ENCODE data around the gene CLEC18B.
"Not testable (repeated sequence)": the region's sequence is repeated elsewhere in the genome, so short reads cannot be mapped to it uniquely, and the experiment has no call there.

CLEC18B gene

DNA sequence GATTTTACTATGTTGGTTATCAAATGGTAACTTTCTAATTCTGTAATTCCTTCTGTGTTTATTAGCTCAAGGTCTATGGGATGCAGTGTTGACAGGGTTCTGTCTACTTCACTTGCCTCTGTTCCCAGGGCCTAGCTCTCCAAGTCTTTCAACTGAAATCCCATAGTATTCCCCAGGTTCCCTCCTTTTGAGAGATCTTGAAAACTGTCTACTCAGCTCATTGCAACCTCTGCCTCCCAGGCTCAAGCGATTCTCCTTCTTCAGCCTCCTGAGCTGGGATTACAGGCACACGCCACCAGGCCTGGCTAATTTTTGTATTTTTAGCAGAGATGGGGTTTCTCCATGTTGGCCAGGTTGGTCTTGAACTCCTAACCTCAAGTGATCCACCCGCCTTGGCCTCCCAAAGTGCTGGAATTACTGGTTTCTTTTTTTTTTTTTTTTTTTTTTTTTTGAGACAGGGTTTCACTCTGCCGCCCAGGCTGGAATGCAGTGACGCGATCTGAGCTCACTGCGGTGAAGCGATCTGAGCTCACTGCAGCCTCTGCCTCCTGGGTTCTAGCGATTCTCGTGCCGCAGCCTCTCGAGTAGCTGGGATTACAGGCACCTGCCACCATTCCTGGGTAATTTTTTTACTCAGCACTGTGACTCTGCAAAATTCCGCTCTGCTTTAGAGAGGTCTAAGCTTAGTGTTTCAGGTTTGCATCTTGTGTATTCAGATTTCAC, 22.5 kb upstream of the CLEC18B start:
- not testable (repeated sequence) for H2BK120ac ChIP-seq (ENCODE audit: low read depth, low read length); H3K23ac ChIP-seq (ENCODE audit: low read depth, low read length, poor library complexity); H2BK15ac ChIP-seq (ENCODE audit: low read length); H3K4me1 ChIP-seq (ENCODE audit: control insufficient read depth in 2 of 2, insufficient read depth in 1 of 2, low read depth in 1 of 2, low read length in 2 of 2); H3K4ac ChIP-seq (ENCODE audit: low read length); H3K4me3 ChIP-seq (ENCODE audit: low read length in 2 of 2); H2BK12ac ChIP-seq (ENCODE audit: low read length); H2AK5ac ChIP-seq (ENCODE audit: low read depth, low read length); H4K91ac ChIP-seq (ENCODE audit: low read depth, low read length, poor library complexity); H2BK5ac ChIP-seq (ENCODE audit: low read length); H4K8ac ChIP-seq (ENCODE audit: low read depth, low read length); H3K27me3 ChIP-seq (ENCODE audit: control insufficient read depth in 3 of 3, insufficient read depth in 3 of 3, low read depth in 1 of 3, low read length in 3 of 3); H2AFZ ChIP-seq (ENCODE audit: low read length); H3K9me3 ChIP-seq (replicated peaks in 1 of 2; ENCODE audit: control insufficient read depth in 2 of 2, insufficient read depth in 1 of 2, low read depth in 1 of 2, low read length in 2 of 2); H3K9ac ChIP-seq (ENCODE audit: low read depth, low read length, poor library complexity); H3K27ac ChIP-seq (replicated peaks; ENCODE audit: low read length); DNase-seq (ENCODE audit: low spot score); H3K4me2 ChIP-seq (ENCODE audit: insufficient read depth, low read length, poor library complexity, severe bottlenecking); H3K79me1 ChIP-seq (ENCODE audit: low read depth, low read length); H3K14ac ChIP-seq (ENCODE audit: low read length); H3K18ac ChIP-seq (ENCODE audit: low read length)
- peaks cover 0 to 46% of the 10 kb centered on the region in 2 donors for H3K36me3 ChIP-seq (replicated peaks in 1 of 2; ENCODE audit: control insufficient read depth in 2 of 2, insufficient read depth in 2 of 2, low read length in 2 of 2)
- no CpG with 5 or more reads among the region's 13 CpGs for WGBS, 2 donors (ENCODE audit: extremely low coverage in 2 of 2, insufficient read length in 2 of 2, insufficient replicate concordance in 1 of 2)

DNA sequence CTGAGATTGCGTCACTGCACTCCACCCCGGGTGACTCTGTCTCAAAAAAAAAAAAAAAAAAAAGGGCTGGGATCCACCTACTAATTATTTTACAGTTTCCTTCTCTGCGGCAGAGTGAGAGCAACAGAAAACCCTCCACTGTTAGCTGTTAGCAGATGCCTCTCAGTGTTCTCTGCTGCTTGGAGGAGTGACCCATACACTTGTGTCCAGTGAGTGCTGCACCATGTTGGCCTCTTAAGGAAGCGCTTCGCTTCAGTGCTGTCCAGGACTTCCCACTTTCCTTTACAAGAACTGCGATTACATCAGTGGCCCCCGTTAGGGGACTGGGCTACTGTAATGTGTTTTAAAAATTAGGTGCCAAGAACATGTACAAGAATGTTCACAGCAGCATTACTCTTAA, 18.4 kb upstream of the CLEC18B start:
- no peak overlapping the region for H3K4me3 ChIP-seq (ENCODE audit: low read length in 2 of 2)
- no peak overlapping the region for H4K8ac ChIP-seq (ENCODE audit: low read depth, low read length)
- no peak overlapping the region for H2AFZ ChIP-seq (ENCODE audit: low read length)
- no CpG with 5 or more reads among the region's 7 CpGs for WGBS, 2 donors (ENCODE audit: extremely low coverage in 2 of 2, insufficient read length in 2 of 2, insufficient replicate concordance in 1 of 2)
- peaks cover 0 to 3% of the 10 kb centered on the region in 2 donors for H3K9me3 ChIP-seq (replicated peaks in 1 of 2; ENCODE audit: control insufficient read depth in 2 of 2, insufficient read depth in 1 of 2, low read depth in 1 of 2, low read length in 2 of 2)
- H3K18ac ChIP-seq (ENCODE audit: low read length) = no peak overlapping the region
- H3K14ac ChIP-seq (ENCODE audit: low read length) = no peak overlapping the region
- H4K91ac ChIP-seq (ENCODE audit: low read depth, low read length, poor library complexity) = no peak overlapping the region
- H3K23ac ChIP-seq (ENCODE audit: low read depth, low read length, poor library complexity) = no peak overlapping the region
- no peak overlapping the region for H2BK12ac ChIP-seq (ENCODE audit: low read length)
- no peak overlapping the region for H2BK120ac ChIP-seq (ENCODE audit: low read depth, low read length)
- no peaks in the 10 kb centered on the region for H3K79me1 ChIP-seq (ENCODE audit: low read depth, low read length)
- no peak overlapping the region for H2BK15ac ChIP-seq (ENCODE audit: low read length)
- H3K27ac ChIP-seq (replicated peaks; ENCODE audit: low read length) = no peak overlapping the region
- no peak overlapping the region for H3K4me2 ChIP-seq (ENCODE audit: insufficient read depth, low read length, poor library complexity, severe bottlenecking)
- no peaks in the 10 kb centered on the region for H3K27me3 ChIP-seq (ENCODE audit: control insufficient read depth in 3 of 3, insufficient read depth in 3 of 3, low read depth in 1 of 3, low read length in 3 of 3)
- DNase-seq (ENCODE audit: low spot score) = no peak
- H2BK5ac ChIP-seq (ENCODE audit: low read length) = no peak overlapping the region
- H3K9ac ChIP-seq (ENCODE audit: low read depth, low read length, poor library complexity) = no peak overlapping the region
- no peaks in the 10 kb centered on the region for H3K4me1 ChIP-seq (ENCODE audit: control insufficient read depth in 2 of 2, insufficient read depth in 1 of 2, low read depth in 1 of 2, low read length in 2 of 2)
- H3K4ac ChIP-seq (ENCODE audit: low read length) = no peak overlapping the region
- peaks cover 0 to 24% of the 10 kb centered on the region in 2 donors for H3K36me3 ChIP-seq (replicated peaks in 1 of 2; ENCODE audit: control insufficient read depth in 2 of 2, insufficient read depth in 2 of 2, low read length in 2 of 2)
- no peak overlapping the region for H2AK5ac ChIP-seq (ENCODE audit: low read depth, low read length)

DNA sequence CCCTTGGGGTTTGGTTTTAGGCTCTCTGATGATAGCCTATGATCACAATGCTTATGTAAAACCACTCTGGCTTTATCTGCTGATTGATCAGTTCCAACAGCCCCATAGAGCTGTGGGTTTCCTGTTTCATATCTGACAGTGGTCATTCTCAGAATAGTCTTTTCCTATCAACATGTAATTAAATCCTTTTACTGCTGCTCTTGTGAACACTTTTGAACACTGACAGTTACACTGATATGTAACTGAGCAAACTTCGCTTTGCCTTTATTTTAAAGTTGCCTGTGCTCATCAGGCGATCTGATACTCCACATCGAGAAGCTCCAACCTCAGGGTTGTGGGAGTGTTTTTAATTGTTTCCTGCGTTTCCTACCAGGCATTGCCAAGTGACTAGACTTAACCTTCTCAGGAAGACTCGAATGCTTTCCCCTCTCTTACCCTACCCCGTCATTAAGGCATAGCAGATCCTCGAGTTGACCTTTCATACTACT, 17.3 kb upstream of the CLEC18B start:
- WGBS, 2 donors (ENCODE audit: extremely low coverage in 2 of 2, insufficient read length in 2 of 2, insufficient replicate concordance in 1 of 2) = no CpG with 5 or more reads among the region's 7 CpGs
- Histone ChIP-seq H3K9ac (ENCODE audit: low read depth, low read length, poor library complexity) (no peak overlapping the region), H3K27me3 (ENCODE audit: control insufficient read depth in 3 of 3, insufficient read depth in 3 of 3, low read depth in 1 of 3, low read length in 3 of 3) (no peaks in the 10 kb centered on the region), H2AFZ (ENCODE audit: low read length) (no peak overlapping the region), H3K23ac (ENCODE audit: low read depth, low read length, poor library complexity) (no peak overlapping the region), H3K4ac (ENCODE audit: low read length) (no peak overlapping the region), H2AK5ac (ENCODE audit: low read depth, low read length) (no peak overlapping the region), H3K4me3 (ENCODE audit: low read length in 2 of 2) (no peak overlapping the region), H3K14ac (ENCODE audit: low read length) (no peak overlapping the region), H3K4me2 (ENCODE audit: insufficient read depth, low read length, poor library complexity, severe bottlenecking) (no peak overlapping the region), H3K27ac (replicated peaks; ENCODE audit: low read length) (no peak overlapping the region), H2BK5ac (ENCODE audit: low read length) (no peak overlapping the region), H3K18ac (ENCODE audit: low read length) (no peak overlapping the region), H3K36me3 (replicated peaks in 1 of 2; ENCODE audit: control insufficient read depth in 2 of 2, insufficient read depth in 2 of 2, low read length in 2 of 2) (peaks cover 0 to 24% of the 10 kb centered on the region in 2 donors), H2BK15ac (ENCODE audit: low read length) (no peak overlapping the region), H2BK12ac (ENCODE audit: low read length) (no peak overlapping the region), H3K4me1 (ENCODE audit: control insufficient read depth in 2 of 2, insufficient read depth in 1 of 2, low read depth in 1 of 2, low read length in 2 of 2) (no peaks in the 10 kb centered on the region), H3K9me3 (replicated peaks in 1 of 2; ENCODE audit: control insufficient read depth in 2 of 2, insufficient read depth in 1 of 2, low read depth in 1 of 2, low read length in 2 of 2) (peaks cover 0 to 3% of the 10 kb centered on the region in 2 donors), H2BK120ac (ENCODE audit: low read depth, low read length) (no peak overlapping the region), H4K91ac (ENCODE audit: low read depth, low read length, poor library complexity) (no peak overlapping the region), H3K79me1 (ENCODE audit: low read depth, low read length) (no peaks in the 10 kb centered on the region), H4K8ac (ENCODE audit: low read depth, low read length) (no peak overlapping the region)
- no peak for DNase-seq (ENCODE audit: low spot score)

DNA sequence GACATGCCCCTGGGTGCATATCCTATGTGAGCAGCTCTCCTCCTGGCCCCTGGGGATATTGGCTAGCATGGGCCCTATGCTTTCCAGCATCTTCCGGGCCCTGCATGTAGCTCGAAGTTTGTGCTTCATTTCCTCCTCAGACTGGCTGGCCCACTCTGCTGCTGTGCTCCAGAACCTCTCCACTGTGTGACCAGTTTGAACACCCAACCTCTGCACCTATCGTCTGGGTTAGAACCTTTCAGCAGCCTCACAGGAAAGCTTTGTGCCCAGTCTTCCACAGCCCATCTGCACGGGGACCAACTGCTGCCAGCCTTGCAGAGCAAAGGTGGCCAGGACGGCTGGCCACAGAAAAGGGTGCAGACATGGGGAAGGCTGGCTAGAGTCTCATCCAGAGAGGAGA, 10.2 kb upstream of the CLEC18B start:
- H3K23ac ChIP-seq (ENCODE audit: low read depth, low read length, poor library complexity) = no peak overlapping the region
- WGBS, 2 donors (ENCODE audit: extremely low coverage in 2 of 2, insufficient read length in 2 of 2, insufficient replicate concordance in 1 of 2) = no CpG with 5 or more reads among the region's 5 CpGs
- H3K36me3 ChIP-seq (replicated peaks in 1 of 2; ENCODE audit: control insufficient read depth in 2 of 2, insufficient read depth in 2 of 2, low read length in 2 of 2) = no peaks in the 10 kb centered on the region
- peak overlapping the region; percentile 75 for H2BK12ac ChIP-seq (ENCODE audit: low read length)
- no peak overlapping the region for H2BK120ac ChIP-seq (ENCODE audit: low read depth, low read length)
- no peaks in the 10 kb centered on the region for H3K27me3 ChIP-seq (ENCODE audit: control insufficient read depth in 3 of 3, insufficient read depth in 3 of 3, low read depth in 1 of 3, low read length in 3 of 3)
- peak overlapping the region; percentile 61 for H2AK5ac ChIP-seq (ENCODE audit: low read depth, low read length)
- no peak overlapping the region for H4K8ac ChIP-seq (ENCODE audit: low read depth, low read length)
- no peak overlapping the region for H2BK5ac ChIP-seq (ENCODE audit: low read length)
- peak overlapping the region; percentile 50 for H3K9ac ChIP-seq (ENCODE audit: low read depth, low read length, poor library complexity)
- H3K4ac ChIP-seq (ENCODE audit: low read length) = peak overlapping the region; percentile 11
- H4K91ac ChIP-seq (ENCODE audit: low read depth, low read length, poor library complexity) = no peak overlapping the region
- no peak overlapping the region for H3K18ac ChIP-seq (ENCODE audit: low read length)
- H3K4me2 ChIP-seq (ENCODE audit: insufficient read depth, low read length, poor library complexity, severe bottlenecking) = no peak overlapping the region
- peaks cover 0 to 1% of the 10 kb centered on the region in 2 donors for H3K9me3 ChIP-seq (replicated peaks in 1 of 2; ENCODE audit: control insufficient read depth in 2 of 2, insufficient read depth in 1 of 2, low read depth in 1 of 2, low read length in 2 of 2)
- DNase-seq (ENCODE audit: low spot score) = no peak
- H3K14ac ChIP-seq (ENCODE audit: low read length) = no peak overlapping the region
- H3K4me1 ChIP-seq (ENCODE audit: control insufficient read depth in 2 of 2, insufficient read depth in 1 of 2, low read depth in 1 of 2, low read length in 2 of 2) = peaks cover 3% of the 10 kb centered on the region in 2 donors
- no peaks in the 10 kb centered on the region for H3K79me1 ChIP-seq (ENCODE audit: low read depth, low read length)
- no peak overlapping the region for H2BK15ac ChIP-seq (ENCODE audit: low read length)
- H2AFZ ChIP-seq (ENCODE audit: low read length) = no peak overlapping the region
- no peak overlapping the region for H3K27ac ChIP-seq (replicated peaks; ENCODE audit: low read length)
- no peak overlapping the region for H3K4me3 ChIP-seq (ENCODE audit: low read length in 2 of 2)

All from neuronal stem cell (in vitro differentiated cells).